Measurements from ENCODE around the gene TTC28. TPM values are rescaled to one million over a fixed set of nuclear protein-coding genes. Genes with fewer than 3 reads are reported as not detected.
"Not testable (repeated sequence)": the region's sequence is repeated elsewhere in the genome, so short reads cannot be mapped to it uniquely, and the experiment has no call there.

Gene TTC28
- total RNA-seq, 1 donor from 2014 or later, result 70.8 TPM

DNA sequence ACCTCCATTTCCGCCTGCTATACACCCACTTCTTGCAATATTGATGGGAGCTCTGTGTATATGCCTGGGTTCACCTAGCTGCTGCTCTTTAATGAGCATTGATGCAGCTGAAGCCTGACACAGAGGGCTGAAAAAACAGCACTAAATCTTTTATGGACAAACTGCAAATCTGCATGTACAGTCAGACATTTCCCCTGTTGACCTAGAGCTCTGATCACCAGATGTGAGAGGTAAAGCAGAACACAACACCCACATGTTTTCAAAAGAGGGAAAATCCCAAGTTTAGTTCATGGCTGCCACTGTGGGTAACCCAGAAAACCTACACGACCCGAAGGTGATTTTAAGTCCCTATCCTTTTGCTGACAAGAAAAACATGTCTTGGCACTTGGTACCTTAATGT, 457.6 kb downstream of the TTC28 start:
- TF ChIP-seq, protein P1, sequence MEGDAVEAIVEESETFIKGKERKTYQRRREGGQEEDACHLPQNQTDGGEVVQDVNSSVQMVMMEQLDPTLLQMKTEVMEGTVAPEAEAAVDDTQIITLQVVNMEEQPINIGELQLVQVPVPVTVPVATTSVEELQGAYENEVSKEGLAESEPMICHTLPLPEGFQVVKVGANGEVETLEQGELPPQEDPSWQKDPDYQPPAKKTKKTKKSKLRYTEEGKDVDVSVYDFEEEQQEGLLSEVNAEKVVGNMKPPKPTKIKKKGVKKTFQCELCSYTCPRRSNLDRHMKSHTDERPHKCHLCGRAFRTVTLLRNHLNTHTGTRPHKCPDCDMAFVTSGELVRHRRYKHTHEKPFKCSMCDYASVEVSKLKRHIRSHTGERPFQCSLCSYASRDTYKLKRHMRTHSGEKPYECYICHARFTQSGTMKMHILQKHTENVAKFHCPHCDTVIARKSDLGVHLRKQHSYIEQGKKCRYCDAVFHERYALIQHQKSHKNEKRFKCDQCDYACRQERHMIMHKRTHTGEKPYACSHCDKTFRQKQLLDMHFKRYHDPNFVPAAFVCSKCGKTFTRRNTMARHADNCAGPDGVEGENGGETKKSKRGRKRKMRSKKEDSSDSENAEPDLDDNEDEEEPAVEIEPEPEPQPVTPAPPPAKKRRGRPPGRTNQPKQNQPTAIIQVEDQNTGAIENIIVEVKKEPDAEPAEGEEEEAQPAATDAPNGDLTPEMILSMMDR (IDR thresholded peaks at IDR 0.05; ENCODE audit: unreplicated experiment), result no peak
- Mint-ChIP-seq H3K27ac (ENCODE audit: unreplicated experiment) (no peak overlapping the region), H3K4me1 (ENCODE audit: unreplicated experiment) (no peaks in the 10 kb centered on the region), H3K36me3 (ENCODE audit: low read depth, unreplicated experiment) (no peaks in the 10 kb centered on the region), H3K27me3 (ENCODE audit: unreplicated experiment) (no peaks in the 10 kb centered on the region), H3K9me3 (ENCODE audit: unreplicated experiment) (no peaks in the 10 kb centered on the region), H3K4me3 (ENCODE audit: unreplicated experiment) (no peak overlapping the region)
- DNase-seq (ENCODE audit: low spot score), result no peak

DNA sequence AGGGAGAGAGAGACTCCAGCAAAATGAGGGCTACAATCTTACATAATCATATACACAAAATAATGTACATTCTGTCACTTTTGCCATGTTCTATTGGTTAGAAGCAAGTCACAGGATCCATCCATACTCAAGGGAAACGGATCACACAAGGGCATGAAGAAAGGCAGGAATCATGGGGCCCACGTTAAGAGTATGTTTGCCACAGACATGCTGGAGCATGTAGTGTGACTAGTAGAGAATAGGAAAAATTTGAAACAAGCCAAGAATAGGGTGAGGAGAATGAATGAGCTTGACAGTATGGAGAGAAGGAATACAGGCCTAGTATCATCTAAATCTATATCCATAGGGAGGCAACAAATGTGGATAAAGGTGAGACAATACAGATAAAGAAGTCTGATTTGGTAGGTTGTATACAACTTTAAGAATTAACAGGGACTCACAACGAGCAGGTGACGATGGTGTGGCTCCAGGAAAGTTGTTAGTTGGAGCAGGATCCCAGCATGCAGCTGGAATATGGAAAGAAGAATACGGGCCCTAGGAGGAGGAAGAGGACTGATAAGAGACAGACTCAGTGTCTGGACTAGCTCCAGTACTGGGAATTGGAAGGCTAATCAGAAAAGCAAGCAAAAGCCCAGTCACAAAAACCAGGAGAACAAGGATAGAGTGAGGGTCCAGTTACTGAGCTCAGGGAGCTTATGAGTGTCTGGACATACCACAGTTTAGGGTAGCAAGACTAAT, 458.8 kb downstream of the TTC28 start:
- H3K36me3 Mint-ChIP-seq (ENCODE audit: low read depth, unreplicated experiment), result no peaks in the 10 kb centered on the region
- TF ChIP-seq, protein P1 (IDR thresholded peaks at IDR 0.05; ENCODE audit: unreplicated experiment), result no peak
- no peaks in the 10 kb centered on the region for H3K27me3 Mint-ChIP-seq (ENCODE audit: unreplicated experiment)
- H3K4me3 Mint-ChIP-seq (ENCODE audit: unreplicated experiment), result no peak overlapping the region
- DNase-seq (ENCODE audit: low spot score), result no peak
- peaks cover 4% of the 10 kb centered on the region for H3K4me1 Mint-ChIP-seq (ENCODE audit: unreplicated experiment)
- H3K9me3 Mint-ChIP-seq (ENCODE audit: unreplicated experiment), result no peaks in the 10 kb centered on the region
- no peak overlapping the region for H3K27ac Mint-ChIP-seq (ENCODE audit: unreplicated experiment)

DNA sequence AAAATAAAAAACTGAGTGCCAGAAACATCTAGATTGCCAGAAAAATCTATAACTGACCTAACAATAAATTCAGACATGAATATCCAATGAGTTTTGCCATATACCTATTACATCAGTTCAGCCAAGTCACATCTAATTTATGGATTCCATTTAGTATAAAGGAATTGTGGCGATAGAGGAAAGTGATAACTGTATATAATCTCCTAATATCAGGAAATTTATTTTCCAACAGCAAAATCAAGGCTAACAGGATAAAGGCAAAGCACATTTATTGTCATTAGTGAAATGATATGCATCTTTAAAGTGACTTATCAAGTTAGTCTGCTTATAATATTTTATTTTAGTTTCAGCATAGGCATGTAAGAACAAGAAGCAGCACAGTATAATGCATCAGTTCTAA, 462.4 kb downstream of the TTC28 start:
- DNase-seq (ENCODE audit: low spot score), result no peak
- Mint-ChIP-seq H3K27me3 (ENCODE audit: unreplicated experiment) (no peaks in the 10 kb centered on the region), H3K4me1 (ENCODE audit: unreplicated experiment) (peaks cover 4% of the 10 kb centered on the region), H3K4me3 (ENCODE audit: unreplicated experiment) (no peak overlapping the region), H3K36me3 (ENCODE audit: low read depth, unreplicated experiment) (no peaks in the 10 kb centered on the region), H3K9me3 (ENCODE audit: unreplicated experiment) (no peaks in the 10 kb centered on the region), H3K27ac (ENCODE audit: unreplicated experiment) (no peak overlapping the region)
- TF ChIP-seq, protein P1 (IDR thresholded peaks at IDR 0.05; ENCODE audit: unreplicated experiment), result no peak

DNA sequence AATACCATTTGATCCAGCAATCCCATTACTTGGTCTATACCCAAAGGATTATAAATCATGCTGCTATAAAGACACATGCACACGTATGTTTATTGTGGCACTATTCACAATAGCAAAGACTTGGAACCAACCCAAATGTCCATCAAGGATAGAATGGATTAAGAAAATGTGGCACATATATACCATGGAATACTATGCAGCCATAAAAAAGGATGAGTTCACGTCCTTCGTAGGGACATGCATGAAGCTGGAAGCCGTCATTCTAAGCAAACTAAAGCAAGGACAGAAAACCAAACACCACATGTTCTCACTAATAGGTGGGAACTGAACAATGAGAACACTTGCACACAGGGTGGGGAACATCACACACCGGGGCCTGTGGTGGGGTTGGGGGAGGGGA, 464.9 kb downstream of the TTC28 start:
- H3K9me3 Mint-ChIP-seq (ENCODE audit: unreplicated experiment); H3K27ac Mint-ChIP-seq (ENCODE audit: unreplicated experiment); H3K27me3 Mint-ChIP-seq (ENCODE audit: unreplicated experiment); H3K4me1 Mint-ChIP-seq (ENCODE audit: unreplicated experiment); DNase-seq (ENCODE audit: low spot score); H3K36me3 Mint-ChIP-seq (ENCODE audit: low read depth, unreplicated experiment); H3K4me3 Mint-ChIP-seq (ENCODE audit: unreplicated experiment): not testable (repeated sequence)

DNA sequence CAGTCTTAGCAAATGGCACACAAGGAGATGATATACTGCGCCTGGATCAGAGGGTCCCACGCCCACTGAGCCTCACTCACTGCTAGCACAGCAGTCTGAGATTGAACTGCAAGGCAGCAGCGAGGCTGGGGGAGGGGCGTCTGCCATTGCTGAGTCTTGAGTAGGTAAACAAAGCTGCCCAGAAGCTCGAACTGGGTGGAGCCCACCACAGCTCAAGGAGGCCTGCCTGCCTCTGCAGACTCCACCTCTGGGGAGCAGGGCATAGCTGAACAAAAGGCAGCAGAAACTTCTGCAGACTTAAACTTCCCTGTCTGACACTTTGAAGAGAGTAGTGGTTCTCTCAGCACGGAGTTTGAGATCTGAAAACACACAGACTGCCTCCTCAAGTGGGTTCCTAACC, 470.2 kb downstream of the TTC28 start:
- not testable (repeated sequence) for H3K4me3 Mint-ChIP-seq (ENCODE audit: unreplicated experiment); H3K36me3 Mint-ChIP-seq (ENCODE audit: low read depth, unreplicated experiment); H3K9me3 Mint-ChIP-seq (ENCODE audit: unreplicated experiment); H3K27ac Mint-ChIP-seq (ENCODE audit: unreplicated experiment); DNase-seq (ENCODE audit: low spot score); H3K4me1 Mint-ChIP-seq (ENCODE audit: unreplicated experiment); H3K27me3 Mint-ChIP-seq (ENCODE audit: unreplicated experiment)

DNA sequence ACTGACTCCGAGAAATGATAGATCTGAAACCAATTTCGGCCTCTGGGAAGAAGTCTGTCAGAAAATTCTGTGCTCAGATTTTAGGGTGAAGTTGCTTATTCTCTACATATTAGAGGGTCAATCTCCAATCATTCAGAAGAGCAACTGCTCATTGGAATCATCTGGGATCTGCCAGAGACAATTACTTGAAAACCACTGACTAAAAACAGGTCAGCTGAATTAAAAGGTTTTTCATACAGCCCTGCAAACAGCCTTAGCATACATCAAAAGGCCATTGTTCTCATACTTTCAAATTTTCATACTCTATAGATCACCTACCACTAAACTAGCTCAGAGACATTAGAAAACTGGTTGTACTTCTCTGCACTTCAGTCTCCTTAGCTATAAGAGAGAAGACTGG, 470.9 kb downstream of the TTC28 start:
- Mint-ChIP-seq H3K27me3 (ENCODE audit: unreplicated experiment) (peaks cover 1% of the 10 kb centered on the region), H3K4me1 (ENCODE audit: unreplicated experiment) (peaks cover 2% of the 10 kb centered on the region), H3K9me3 (ENCODE audit: unreplicated experiment) (no peaks in the 10 kb centered on the region), H3K4me3 (ENCODE audit: unreplicated experiment) (no peak overlapping the region), H3K36me3 (ENCODE audit: low read depth, unreplicated experiment) (no peaks in the 10 kb centered on the region), H3K27ac (ENCODE audit: unreplicated experiment) (no peak overlapping the region)
- TF ChIP-seq, protein P1 (IDR thresholded peaks at IDR 0.05; ENCODE audit: unreplicated experiment), result no peak
- no peak for DNase-seq (ENCODE audit: low spot score)

Measured in endothelial cell (in vitro differentiated cells).